ENCODE results near the gene TTC39A. TPM values are rescaled to one million over a fixed set of nuclear protein-coding genes. Genes with fewer than 3 reads are reported as not detected.
"Not testable (repeated sequence)": the region's sequence is repeated elsewhere in the genome, so short reads cannot be mapped to it uniquely, and the experiment has no call there.

Gene TTC39A
- total RNA-seq, 1 experiment from 2014 or later = 8.3 TPM

GRCh38 chr1:51325391-51325790 is 5.0 kb downstream of the TTC39A start:
- ChIA-PET POLR2A (no interaction called here), CTCF (interaction anchor here (0.5 kb wide), 1 partner anchor 28 kb away, joined by 3 read pairs; no protein-coding TSS in a partner anchor)
- ATAC-seq (no peak), DNase-seq (ENCODE audit: low read depth, low spot score) (no peak)
- intact Hi-C loops (cut with micrococcal nuclease; ENCODE audit: unreplicated experiment) (no loop called here), in situ Hi-C loops (cut with HindIII; ENCODE audit: low pct_unique_long_range_greater_than_20kb, low sequenced_read_pairs) (no loop called here)
- BruUV-seq (replicated peaks) = no TSS peak
- no peaks in the 10 kb centered on the region for H3K9me3 ChIP-seq (ENCODE audit: control insufficient read depth, insufficient read depth, low read depth, low read length)
- no peak for TF ChIP-seq CTCF (IDR thresholded peaks at IDR 0.05)
- TF ChIP-seq REST (IDR thresholded peaks at IDR 0.05; ENCODE audit: insufficient read depth in 1 of 2, low read depth in 2 of 2, low read length in 1 of 2) = no peak
- no peak for TF ChIP-seq SIN3A (IDR thresholded peaks at IDR 0.05; ENCODE audit: borderline replicate concordance, insufficient read depth, low read depth, low read length)
- TF ChIP-seq TCF7L2 (IDR thresholded peaks at IDR 0.05; ENCODE audit: low read depth, low read length) = no peak
- TF ChIP-seq POLR2AphosphoS5 (IDR thresholded peaks at IDR 0.05; ENCODE audit: low read depth, low read length) = no peak
- no peak overlapping the region for H3K27ac ChIP-seq (ENCODE audit: low read length)
- no peaks in the 10 kb centered on the region for H3K36me3 ChIP-seq (ENCODE audit: control insufficient read depth, insufficient read depth, low read length)
- no peak overlapping the region for H3K4me3 ChIP-seq (ENCODE audit: low read depth in 2 of 2, low read length in 2 of 2)
- no peaks in the 10 kb centered on the region for H3K27me3 ChIP-seq (ENCODE audit: control insufficient read depth, insufficient read depth, low read length)
- H3K4me1 ChIP-seq (ENCODE audit: control insufficient read depth, insufficient read depth, low read length) = 0 out of 2 replicates have a peak, but pooled peaks cover 5% of the 10 kb centered on the region

GRCh38 chr1:51325011-51325385 is 5.4 kb downstream of the TTC39A start:
- POLR2A ChIA-PET; ATAC-seq; intact Hi-C loops (cut with micrococcal nuclease; ENCODE audit: unreplicated experiment); in situ Hi-C loops (cut with HindIII; ENCODE audit: low pct_unique_long_range_greater_than_20kb, low sequenced_read_pairs); DNase-seq (ENCODE audit: low read depth, low spot score); CTCF ChIA-PET; H3K9me3 ChIP-seq (ENCODE audit: control insufficient read depth, insufficient read depth, low read depth, low read length); BruUV-seq (replicated peaks); H3K36me3 ChIP-seq (ENCODE audit: control insufficient read depth, insufficient read depth, low read length); H3K4me3 ChIP-seq (ENCODE audit: low read depth in 2 of 2, low read length in 2 of 2); H3K4me1 ChIP-seq (ENCODE audit: control insufficient read depth, insufficient read depth, low read length); H3K27ac ChIP-seq (ENCODE audit: low read length); H3K27me3 ChIP-seq (ENCODE audit: control insufficient read depth, insufficient read depth, low read length): not testable (repeated sequence)

GRCh38 chr1:51324251-51325010 is 5.9 kb downstream of the TTC39A start:
- Histone ChIP-seq H3K9me3 (ENCODE audit: control insufficient read depth, insufficient read depth, low read depth, low read length) (no peaks in the 10 kb centered on the region), H3K4me1 (ENCODE audit: control insufficient read depth, insufficient read depth, low read length) (0 out of 2 replicates have a peak, but pooled peaks cover 4% of the 10 kb centered on the region), H3K27me3 (ENCODE audit: control insufficient read depth, insufficient read depth, low read length) (no peaks in the 10 kb centered on the region), H3K4me3 (ENCODE audit: low read depth in 2 of 2, low read length in 2 of 2) (no peak overlapping the region), H3K36me3 (ENCODE audit: control insufficient read depth, insufficient read depth, low read length) (no peaks in the 10 kb centered on the region), H3K27ac (ENCODE audit: low read length) (no peak overlapping the region)
- ChIA-PET CTCF (no interaction called here), POLR2A (no interaction called here)
- BruUV-seq (replicated peaks) = no TSS peak
- ATAC-seq (no peak), DNase-seq (ENCODE audit: low read depth, low spot score) (no peak)
- intact Hi-C loops (cut with micrococcal nuclease; ENCODE audit: unreplicated experiment) = no loop called here
- TF ChIP-seq CTCF (IDR thresholded peaks at IDR 0.05) (no peak), REST (IDR thresholded peaks at IDR 0.05; ENCODE audit: insufficient read depth in 1 of 2, low read depth in 2 of 2, low read length in 1 of 2) (no peak), TCF7L2 (IDR thresholded peaks at IDR 0.05; ENCODE audit: low read depth, low read length) (no peak), SIN3A (IDR thresholded peaks at IDR 0.05; ENCODE audit: borderline replicate concordance, insufficient read depth, low read depth, low read length) (no peak), POLR2AphosphoS5 (IDR thresholded peaks at IDR 0.05; ENCODE audit: low read depth, low read length) (no peak)
- in situ Hi-C loops (cut with HindIII; ENCODE audit: low pct_unique_long_range_greater_than_20kb, low sequenced_read_pairs) = no loop called here

All from Panc1 (cell line).